GM23338 (cell line): ENCODE measurements around the gene LRBA.

ENCODE experiments used
- CREB1 ChIP-seq: fragments of 250-450 bp; sonication (Bioruptor Pico); IDR thresholded peaks from 2 replicates; pipeline ENCODE4 v1.5.0; 2020; ENCODE audit warnings: low read depth, mild to moderate bottlenecking, moderate library complexity
- EZH2 ChIP-seq: fragments of 200-600 bp; sonication (generic); IDR thresholded peaks from one replicate; pipeline ENCODE4 v1.8.0; 2017; ENCODE audit warnings: antibody characterized with exemption, mild to moderate bottlenecking, low read depth; ENCODE audit not compliant: unreplicated experiment
- EZH2phosphoT487 ChIP-seq: fragments of 200-600 bp; sonication (generic); IDR thresholded peaks from one replicate; pipeline ENCODE4 v1.8.1; 2018; ENCODE audit warnings: antibody characterized with exemption; ENCODE audit not compliant: unreplicated experiment
- JUNB ChIP-seq: IDR thresholded peaks from one replicate; pipeline ENCODE4 v1.6.1; 2016; ENCODE audit warnings: antibody characterized with exemption; ENCODE audit not compliant: unreplicated experiment
- NANOG ChIP-seq: IDR thresholded peaks from 2 replicates; pipeline ENCODE4 v1.6.1; 2016; ENCODE audit warnings: antibody characterized with exemption, borderline replicate concordance
- POLR2AphosphoS5 ChIP-seq: IDR thresholded peaks from 2 replicates; pipeline ENCODE4 v1.6.1; 2016; ENCODE audit warnings: antibody characterized with exemption, low read depth
- STAT1 ChIP-seq: IDR thresholded peaks from one replicate; pipeline ENCODE4 v1.6.1; 2016; ENCODE audit warnings: antibody characterized with exemption; ENCODE audit not compliant: unreplicated experiment
- ZNF114 ChIP-seq: fragments of 250-450 bp; sonication (Bioruptor Pico); IDR thresholded peaks from 2 replicates; pipeline ENCODE4 v1.5.0; 2020; ENCODE audit warnings: mild to moderate bottlenecking, moderate library complexity
- ZNF331 ChIP-seq: fragments of 250-450 bp; sonication (Bioruptor Pico); IDR thresholded peaks from 2 replicates; pipeline ENCODE4 v1.5.0; 2020; ENCODE audit warnings: low read depth, mild to moderate bottlenecking, moderate library complexity
- TF ChIP-seq, protein P1 (sequence below), 2 experiments: fragments of 200-600 bp in 1 of 2; sonication (generic) in 1 of 2; conservative IDR thresholded peaks; 2 replicates each; pipeline versions ENCODE4 v1.5.1 to v1.6.1; 2016 to 2017; ENCODE audit warnings: antibody characterized with exemption in 2 of 2, low read depth in 2 of 2, mild to moderate bottlenecking in 2 of 2, moderate library complexity in 1 of 2
- TF ChIP-seq, protein P2 (sequence below): IDR thresholded peaks from 2 replicates; pipeline ENCODE4 v1.6.1; 2016; ENCODE audit warnings: antibody characterized with exemption
- TF ChIP-seq, protein P3 (sequence below): IDR thresholded peaks from one replicate; pipeline ENCODE4 v1.6.1; 2018; ENCODE audit warnings: antibody characterized with exemption; ENCODE audit not compliant: unreplicated experiment
- TF ChIP-seq, protein P4 (sequence below): fragments of 250-450 bp; sonication (Bioruptor Pico); IDR thresholded peaks from 2 replicates; pipeline ENCODE4 v1.5.0; 2020; ENCODE audit warnings: mild to moderate bottlenecking, moderate library complexity

DNA sequence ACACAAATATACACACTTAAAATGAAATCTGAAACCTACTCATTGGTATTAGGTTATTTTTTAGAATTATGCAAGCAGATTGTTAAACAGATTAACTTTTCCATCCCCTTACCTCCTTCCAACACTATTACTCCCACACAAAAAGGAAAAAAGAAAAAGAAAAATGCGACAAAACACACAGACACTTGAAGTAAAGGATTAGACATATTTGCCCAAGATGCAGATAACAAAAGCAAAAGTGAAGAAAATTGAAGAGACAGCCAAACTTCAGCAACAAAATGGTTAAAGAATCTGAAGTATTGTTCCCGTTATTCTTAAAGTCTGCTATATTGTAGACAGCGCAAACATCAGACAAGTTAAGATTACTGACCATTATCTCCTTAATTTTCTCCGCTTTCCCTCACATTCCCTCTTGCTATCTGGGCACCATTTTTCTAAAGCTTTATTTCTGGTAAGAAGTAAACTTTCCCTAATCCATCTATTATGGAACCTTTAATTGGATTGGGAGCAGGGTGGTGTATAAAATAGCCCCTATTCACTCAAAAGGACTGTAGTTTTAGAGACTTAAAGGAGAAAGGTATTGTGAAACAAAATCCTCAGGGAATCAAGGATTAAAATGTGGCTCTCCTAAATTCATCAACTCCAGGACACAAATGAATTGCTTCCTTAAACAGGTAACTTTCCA, 467.8 kb downstream of the LRBA start:
- TF ChIP-seq, protein P1, sequence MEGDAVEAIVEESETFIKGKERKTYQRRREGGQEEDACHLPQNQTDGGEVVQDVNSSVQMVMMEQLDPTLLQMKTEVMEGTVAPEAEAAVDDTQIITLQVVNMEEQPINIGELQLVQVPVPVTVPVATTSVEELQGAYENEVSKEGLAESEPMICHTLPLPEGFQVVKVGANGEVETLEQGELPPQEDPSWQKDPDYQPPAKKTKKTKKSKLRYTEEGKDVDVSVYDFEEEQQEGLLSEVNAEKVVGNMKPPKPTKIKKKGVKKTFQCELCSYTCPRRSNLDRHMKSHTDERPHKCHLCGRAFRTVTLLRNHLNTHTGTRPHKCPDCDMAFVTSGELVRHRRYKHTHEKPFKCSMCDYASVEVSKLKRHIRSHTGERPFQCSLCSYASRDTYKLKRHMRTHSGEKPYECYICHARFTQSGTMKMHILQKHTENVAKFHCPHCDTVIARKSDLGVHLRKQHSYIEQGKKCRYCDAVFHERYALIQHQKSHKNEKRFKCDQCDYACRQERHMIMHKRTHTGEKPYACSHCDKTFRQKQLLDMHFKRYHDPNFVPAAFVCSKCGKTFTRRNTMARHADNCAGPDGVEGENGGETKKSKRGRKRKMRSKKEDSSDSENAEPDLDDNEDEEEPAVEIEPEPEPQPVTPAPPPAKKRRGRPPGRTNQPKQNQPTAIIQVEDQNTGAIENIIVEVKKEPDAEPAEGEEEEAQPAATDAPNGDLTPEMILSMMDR (conservative IDR thresholded peaks at IDR 0.05; ENCODE audit: low read depth in 2 of 2): no peak
- TF ChIP-seq EZH2phosphoT487 (no peak), EZH2 (no peak), CREB1 (no peak), NANOG (no peak), POLR2AphosphoS5 (no peak), STAT1 (no peak), ZNF114 (CRISPR knock-in tag) (no peak), ZNF331 (CRISPR knock-in tag) (no peak), JUNB (no peak)
- TF ChIP-seq, protein P2, sequence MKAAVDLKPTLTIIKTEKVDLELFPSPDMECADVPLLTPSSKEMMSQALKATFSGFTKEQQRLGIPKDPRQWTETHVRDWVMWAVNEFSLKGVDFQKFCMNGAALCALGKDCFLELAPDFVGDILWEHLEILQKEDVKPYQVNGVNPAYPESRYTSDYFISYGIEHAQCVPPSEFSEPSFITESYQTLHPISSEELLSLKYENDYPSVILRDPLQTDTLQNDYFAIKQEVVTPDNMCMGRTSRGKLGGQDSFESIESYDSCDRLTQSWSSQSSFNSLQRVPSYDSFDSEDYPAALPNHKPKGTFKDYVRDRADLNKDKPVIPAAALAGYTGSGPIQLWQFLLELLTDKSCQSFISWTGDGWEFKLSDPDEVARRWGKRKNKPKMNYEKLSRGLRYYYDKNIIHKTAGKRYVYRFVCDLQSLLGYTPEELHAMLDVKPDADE: no peak
- TF ChIP-seq, protein P3, sequence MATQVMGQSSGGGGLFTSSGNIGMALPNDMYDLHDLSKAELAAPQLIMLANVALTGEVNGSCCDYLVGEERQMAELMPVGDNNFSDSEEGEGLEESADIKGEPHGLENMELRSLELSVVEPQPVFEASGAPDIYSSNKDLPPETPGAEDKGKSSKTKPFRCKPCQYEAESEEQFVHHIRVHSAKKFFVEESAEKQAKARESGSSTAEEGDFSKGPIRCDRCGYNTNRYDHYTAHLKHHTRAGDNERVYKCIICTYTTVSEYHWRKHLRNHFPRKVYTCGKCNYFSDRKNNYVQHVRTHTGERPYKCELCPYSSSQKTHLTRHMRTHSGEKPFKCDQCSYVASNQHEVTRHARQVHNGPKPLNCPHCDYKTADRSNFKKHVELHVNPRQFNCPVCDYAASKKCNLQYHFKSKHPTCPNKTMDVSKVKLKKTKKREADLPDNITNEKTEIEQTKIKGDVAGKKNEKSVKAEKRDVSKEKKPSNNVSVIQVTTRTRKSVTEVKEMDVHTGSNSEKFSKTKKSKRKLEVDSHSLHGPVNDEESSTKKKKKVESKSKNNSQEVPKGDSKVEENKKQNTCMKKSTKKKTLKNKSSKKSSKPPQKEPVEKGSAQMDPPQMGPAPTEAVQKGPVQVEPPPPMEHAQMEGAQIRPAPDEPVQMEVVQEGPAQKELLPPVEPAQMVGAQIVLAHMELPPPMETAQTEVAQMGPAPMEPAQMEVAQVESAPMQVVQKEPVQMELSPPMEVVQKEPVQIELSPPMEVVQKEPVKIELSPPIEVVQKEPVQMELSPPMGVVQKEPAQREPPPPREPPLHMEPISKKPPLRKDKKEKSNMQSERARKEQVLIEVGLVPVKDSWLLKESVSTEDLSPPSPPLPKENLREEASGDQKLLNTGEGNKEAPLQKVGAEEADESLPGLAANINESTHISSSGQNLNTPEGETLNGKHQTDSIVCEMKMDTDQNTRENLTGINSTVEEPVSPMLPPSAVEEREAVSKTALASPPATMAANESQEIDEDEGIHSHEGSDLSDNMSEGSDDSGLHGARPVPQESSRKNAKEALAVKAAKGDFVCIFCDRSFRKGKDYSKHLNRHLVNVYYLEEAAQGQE: no peak
- TF ChIP-seq, protein P4, sequence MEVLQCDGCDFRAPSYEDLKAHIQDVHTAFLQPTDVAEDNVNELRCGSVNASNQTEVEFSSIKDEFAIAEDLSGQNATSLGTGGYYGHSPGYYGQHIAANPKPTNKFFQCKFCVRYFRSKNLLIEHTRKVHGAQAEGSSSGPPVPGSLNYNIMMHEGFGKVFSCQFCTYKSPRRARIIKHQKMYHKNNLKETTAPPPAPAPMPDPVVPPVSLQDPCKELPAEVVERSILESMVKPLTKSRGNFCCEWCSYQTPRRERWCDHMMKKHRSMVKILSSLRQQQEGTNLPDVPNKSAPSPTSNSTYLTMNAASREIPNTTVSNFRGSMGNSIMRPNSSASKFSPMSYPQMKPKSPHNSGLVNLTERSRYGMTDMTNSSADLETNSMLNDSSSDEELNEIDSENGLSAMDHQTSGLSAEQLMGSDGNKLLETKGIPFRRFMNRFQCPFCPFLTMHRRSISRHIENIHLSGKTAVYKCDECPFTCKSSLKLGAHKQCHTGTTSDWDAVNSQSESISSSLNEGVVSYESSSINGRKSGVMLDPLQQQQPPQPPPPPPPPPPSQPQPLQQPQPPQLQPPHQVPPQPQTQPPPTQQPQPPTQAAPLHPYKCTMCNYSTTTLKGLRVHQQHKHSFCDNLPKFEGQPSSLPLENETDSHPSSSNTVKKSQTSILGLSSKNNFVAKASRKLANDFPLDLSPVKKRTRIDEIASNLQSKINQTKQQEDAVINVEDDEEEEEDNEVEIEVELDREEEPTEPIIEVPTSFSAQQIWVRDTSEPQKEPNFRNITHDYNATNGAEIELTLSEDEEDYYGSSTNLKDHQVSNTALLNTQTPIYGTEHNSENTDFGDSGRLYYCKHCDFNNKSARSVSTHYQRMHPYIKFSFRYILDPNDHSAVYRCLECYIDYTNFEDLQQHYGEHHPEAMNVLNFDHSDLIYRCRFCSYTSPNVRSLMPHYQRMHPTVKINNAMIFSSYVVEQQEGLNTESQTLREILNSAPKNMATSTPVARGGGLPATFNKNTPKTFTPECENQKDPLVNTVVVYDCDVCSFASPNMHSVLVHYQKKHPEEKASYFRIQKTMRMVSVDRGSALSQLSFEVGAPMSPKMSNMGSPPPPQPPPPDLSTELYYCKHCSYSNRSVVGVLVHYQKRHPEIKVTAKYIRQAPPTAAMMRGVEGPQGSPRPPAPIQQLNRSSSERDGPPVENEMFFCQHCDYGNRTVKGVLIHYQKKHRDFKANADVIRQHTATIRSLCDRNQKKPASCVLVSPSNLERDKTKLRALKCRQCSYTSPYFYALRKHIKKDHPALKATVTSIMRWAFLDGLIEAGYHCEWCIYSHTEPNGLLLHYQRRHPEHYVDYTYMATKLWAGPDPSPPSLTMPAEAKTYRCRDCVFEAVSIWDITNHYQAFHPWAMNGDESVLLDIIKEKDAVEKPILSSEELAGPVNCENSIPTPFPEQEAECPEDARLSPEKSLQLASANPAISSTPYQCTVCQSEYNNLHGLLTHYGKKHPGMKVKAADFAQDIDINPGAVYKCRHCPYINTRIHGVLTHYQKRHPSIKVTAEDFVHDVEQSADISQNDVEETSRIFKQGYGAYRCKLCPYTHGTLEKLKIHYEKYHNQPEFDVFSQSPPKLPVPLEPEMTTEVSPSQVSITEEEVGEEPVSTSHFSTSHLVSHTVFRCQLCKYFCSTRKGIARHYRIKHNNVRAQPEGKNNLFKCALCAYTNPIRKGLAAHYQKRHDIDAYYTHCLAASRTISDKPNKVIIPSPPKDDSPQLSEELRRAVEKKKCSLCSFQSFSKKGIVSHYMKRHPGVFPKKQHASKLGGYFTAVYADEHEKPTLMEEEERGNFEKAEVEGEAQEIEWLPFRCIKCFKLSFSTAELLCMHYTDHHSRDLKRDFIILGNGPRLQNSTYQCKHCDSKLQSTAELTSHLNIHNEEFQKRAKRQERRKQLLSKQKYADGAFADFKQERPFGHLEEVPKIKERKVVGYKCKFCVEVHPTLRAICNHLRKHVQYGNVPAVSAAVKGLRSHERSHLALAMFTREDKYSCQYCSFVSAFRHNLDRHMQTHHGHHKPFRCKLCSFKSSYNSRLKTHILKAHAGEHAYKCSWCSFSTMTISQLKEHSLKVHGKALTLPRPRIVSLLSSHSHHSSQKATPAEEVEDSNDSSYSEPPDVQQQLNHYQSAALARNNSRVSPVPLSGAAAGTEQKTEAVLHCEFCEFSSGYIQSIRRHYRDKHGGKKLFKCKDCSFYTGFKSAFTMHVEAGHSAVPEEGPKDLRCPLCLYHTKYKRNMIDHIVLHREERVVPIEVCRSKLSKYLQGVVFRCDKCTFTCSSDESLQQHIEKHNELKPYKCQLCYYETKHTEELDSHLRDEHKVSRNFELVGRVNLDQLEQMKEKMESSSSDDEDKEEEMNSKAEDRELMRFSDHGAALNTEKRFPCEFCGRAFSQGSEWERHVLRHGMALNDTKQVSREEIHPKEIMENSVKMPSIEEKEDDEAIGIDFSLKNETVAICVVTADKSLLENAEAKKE (CRISPR knock-in tag): no peak
